GM21367 (cell line): ENCODE results near the gene CADM2.

ENCODE experiments used
- ATAC-seq: cut with Tn5 transposase; IDR thresholded peaks from one replicate; pipeline ENCODE4 v1.9.1; 2021; ENCODE audit not compliant: unreplicated experiment

CADM2 gene

GRCh38 chr3:86087160-86087871, 1128.5 kb downstream of the CADM2 start:
- ATAC-seq = no peak

GRCh38 chr3:86104154-86104553, 1145.4 kb downstream of the CADM2 start:
- ATAC-seq = no peak

- ATAC-seq = no peak
Measured at GRCh38 chr3:86109434-86109833, 1150.6 kb downstream of the CADM2 start.
